ENCODE data around the gene TBC1D14. TPM values are rescaled to one million over a fixed set of nuclear protein-coding genes. Genes with fewer than 3 reads are reported as not detected.
"Not testable (repeated sequence)": the region's sequence is repeated elsewhere in the genome, so short reads cannot be mapped to it uniquely, and the experiment has no call there.

The TBC1D14 gene
- total and polyA plus RNA-seq, 4 donors: 15.1 to 60.1 (median 46.4) TPM

DNA sequence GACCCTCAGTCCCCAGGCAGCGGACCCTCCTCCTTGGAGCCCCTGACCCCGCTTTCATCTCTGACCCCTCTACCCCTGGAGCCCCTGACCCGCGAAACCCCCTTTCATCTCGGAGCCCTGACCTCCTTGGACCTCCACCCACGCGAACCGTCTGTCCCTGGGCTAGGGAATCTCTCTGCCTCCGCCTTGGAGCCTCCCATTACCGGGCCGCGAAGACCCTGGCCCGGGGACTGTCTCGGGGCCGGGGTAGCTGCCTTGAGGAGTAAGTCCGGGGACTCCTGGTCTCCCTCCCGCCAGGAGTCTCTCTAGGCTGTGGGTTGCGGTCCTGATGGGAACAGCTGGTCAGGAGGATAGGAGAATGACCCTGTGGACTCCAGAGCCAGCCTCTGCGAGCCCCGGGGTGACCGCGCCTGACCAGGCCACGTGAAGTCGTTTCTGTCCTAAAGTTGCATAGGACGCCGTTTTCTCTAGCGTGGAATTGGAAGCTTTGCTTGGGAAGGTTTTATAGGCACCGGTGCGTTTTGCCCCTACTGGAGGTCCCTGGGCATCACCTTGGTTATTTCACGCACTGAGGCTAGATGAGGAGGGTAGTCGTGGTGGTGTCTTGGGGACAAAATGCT is 824 bp downstream of the TBC1D14 start:
- Histone ChIP-seq H3K9me3 (ENCODE audit: control insufficient read depth in 4 of 4, insufficient read depth in 3 of 4, low read length in 3 of 4) (no peaks in the 10 kb centered on the region), H3K4me1 (ENCODE audit: control insufficient read depth in 5 of 5, insufficient read depth in 5 of 5, low read length in 5 of 5) (peaks cover 0 to 28% (median 9%) of the 10 kb centered on the region in 5 donors), H3K27me3 (ENCODE audit: control insufficient read depth in 3 of 3, insufficient read depth in 3 of 3, low read length in 2 of 3) (no peaks in the 10 kb centered on the region), H3K36me3 (ENCODE audit: control insufficient read depth in 4 of 4, insufficient read depth in 4 of 4, low read length in 4 of 4) (no peaks in the 10 kb centered on the region), H3K9ac (ENCODE audit: insufficient read depth in 1 of 2, low read length in 2 of 2) (no peak overlapping the region), H3K4me3 (peak overlapping the region; percentile 81), H3K27ac (ENCODE audit: low read depth in 1 of 2, low read length in 1 of 2) (peak overlapping the region in 1 of 2 donors; percentile 78)
- no peak for DNase-seq
- 18 to 24% methylated on average over 29 to 31 of the region's 31 CpGs for WGBS, 2 donors
- TF ChIP-seq, protein P1, sequence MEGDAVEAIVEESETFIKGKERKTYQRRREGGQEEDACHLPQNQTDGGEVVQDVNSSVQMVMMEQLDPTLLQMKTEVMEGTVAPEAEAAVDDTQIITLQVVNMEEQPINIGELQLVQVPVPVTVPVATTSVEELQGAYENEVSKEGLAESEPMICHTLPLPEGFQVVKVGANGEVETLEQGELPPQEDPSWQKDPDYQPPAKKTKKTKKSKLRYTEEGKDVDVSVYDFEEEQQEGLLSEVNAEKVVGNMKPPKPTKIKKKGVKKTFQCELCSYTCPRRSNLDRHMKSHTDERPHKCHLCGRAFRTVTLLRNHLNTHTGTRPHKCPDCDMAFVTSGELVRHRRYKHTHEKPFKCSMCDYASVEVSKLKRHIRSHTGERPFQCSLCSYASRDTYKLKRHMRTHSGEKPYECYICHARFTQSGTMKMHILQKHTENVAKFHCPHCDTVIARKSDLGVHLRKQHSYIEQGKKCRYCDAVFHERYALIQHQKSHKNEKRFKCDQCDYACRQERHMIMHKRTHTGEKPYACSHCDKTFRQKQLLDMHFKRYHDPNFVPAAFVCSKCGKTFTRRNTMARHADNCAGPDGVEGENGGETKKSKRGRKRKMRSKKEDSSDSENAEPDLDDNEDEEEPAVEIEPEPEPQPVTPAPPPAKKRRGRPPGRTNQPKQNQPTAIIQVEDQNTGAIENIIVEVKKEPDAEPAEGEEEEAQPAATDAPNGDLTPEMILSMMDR (IDR thresholded peaks at IDR 0.05; ENCODE audit: control extremely low read depth, extremely low read depth): no peak
- no peak for ATAC-seq (ENCODE audit: insufficient read depth, low FRiP score)

DNA sequence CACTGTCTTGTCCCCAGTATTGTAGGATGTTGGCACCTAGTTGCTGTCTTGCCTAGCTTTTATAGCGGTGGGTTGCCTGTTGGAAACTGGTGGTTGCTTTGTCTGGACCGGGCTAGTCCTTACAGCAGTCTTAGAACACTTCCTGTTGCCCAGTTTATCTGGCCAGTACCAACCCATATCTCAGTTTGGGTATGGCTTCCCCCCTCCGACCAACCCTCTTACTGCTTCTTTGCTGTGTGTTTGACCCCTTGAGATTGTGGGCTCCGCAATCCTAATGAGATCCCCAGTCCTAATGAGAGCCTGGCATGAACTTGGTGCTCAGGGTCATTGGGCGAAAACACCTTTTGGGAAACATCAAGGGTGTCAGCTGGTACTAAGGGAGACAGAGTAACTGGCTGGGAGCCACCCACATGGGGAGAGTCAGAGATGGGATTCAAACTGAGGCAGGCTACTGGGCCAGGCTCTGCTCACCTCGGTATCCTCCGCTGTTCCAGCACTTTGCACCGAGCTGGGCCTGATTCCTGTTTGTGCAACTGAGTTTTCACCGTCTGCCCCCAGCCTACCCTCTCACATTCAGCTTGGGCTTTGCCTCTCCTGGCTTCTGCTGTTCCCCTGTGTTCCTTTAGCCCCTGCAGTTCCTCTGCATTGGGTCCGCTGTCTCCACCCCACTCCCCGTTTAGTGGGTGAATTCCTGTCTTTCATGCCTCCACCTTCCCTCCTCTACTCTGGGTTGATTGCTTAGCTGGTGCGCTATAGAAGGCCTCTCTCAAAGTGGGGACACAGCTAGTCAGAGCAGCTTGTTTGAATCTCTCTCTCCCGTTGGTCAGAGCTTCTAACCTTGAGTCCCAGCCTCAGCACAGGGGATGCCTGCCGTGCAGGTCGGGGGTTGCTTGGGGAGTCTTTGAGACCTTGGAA is 1.6 kb downstream of the TBC1D14 start:
- no peaks in the 10 kb centered on the region for H3K36me3 ChIP-seq (ENCODE audit: control insufficient read depth in 4 of 4, insufficient read depth in 4 of 4, low read length in 4 of 4)
- WGBS, 2 donors: 85 to 88% methylated on average over 15 of the region's 15 CpGs
- ATAC-seq (ENCODE audit: insufficient read depth, low FRiP score): no peak
- no peak overlapping the region for H3K4me3 ChIP-seq
- no peak for DNase-seq
- no peaks in the 10 kb centered on the region for H3K27me3 ChIP-seq (ENCODE audit: control insufficient read depth in 3 of 3, insufficient read depth in 3 of 3, low read length in 2 of 3)
- no peaks in the 10 kb centered on the region for H3K9me3 ChIP-seq (ENCODE audit: control insufficient read depth in 4 of 4, insufficient read depth in 3 of 4, low read length in 3 of 4)
- H3K9ac ChIP-seq (ENCODE audit: insufficient read depth in 1 of 2, low read length in 2 of 2): no peak overlapping the region
- TF ChIP-seq, protein P1 (IDR thresholded peaks at IDR 0.05; ENCODE audit: control extremely low read depth, extremely low read depth): no peak
- H3K4me1 ChIP-seq (ENCODE audit: control insufficient read depth in 5 of 5, insufficient read depth in 5 of 5, low read length in 5 of 5): peaks cover 0 to 31% (median 9%) of the 10 kb centered on the region in 5 donors
- no peak overlapping the region for H3K27ac ChIP-seq (ENCODE audit: low read depth in 1 of 2, low read length in 1 of 2)

DNA sequence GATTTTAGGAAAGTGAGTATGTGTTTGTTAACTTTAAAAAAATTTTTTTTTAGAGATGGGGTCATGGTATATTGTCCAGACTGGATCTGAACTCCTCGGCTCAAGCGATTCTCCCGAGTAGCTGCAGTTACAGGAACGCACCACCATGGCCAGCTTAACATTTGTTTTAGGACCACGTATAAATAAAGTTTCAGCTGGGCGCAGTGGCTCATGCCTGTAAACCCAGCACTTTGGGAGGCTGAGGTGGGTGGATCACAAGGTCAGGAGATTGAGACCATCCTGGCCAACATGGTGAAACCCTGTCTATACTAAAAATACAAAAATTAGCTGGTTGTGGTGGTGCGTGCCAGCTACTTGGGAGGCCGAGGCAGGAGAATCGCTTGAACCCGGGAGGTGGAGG is 2.3 kb downstream of the TBC1D14 start:
- not testable (repeated sequence) for ATAC-seq (ENCODE audit: insufficient read depth, low FRiP score); H3K36me3 ChIP-seq (ENCODE audit: control insufficient read depth in 4 of 4, insufficient read depth in 4 of 4, low read length in 4 of 4)

DNA sequence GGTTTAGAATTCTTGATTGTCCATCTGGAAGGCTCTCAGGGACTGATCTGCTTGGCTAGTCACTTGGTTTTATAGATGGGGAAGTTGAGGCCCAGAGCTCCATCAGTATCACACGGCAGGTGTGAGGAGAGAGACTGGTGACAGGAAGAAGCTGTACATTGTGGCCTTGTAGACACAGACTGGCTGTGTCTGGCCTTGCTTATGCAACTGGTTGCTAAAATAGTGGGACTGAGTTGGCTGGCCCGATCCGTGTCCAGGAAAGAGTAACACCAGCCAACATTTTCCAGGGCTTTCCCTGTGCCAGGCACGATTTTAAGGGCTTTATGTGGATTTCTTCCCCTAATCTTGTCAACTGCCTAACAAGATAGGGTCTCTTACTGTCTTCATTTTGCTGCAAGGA is 2.8 kb downstream of the TBC1D14 start:
- ATAC-seq (ENCODE audit: insufficient read depth, low FRiP score) (no peak), DNase-seq (no peak)
- no peak overlapping the region for H3K27ac ChIP-seq (ENCODE audit: low read depth in 1 of 2, low read length in 1 of 2)
- no peaks in the 10 kb centered on the region for H3K27me3 ChIP-seq (ENCODE audit: control insufficient read depth in 3 of 3, insufficient read depth in 3 of 3, low read length in 2 of 3)
- no peaks in the 10 kb centered on the region for H3K36me3 ChIP-seq (ENCODE audit: control insufficient read depth in 4 of 4, insufficient read depth in 4 of 4, low read length in 4 of 4)
- TF ChIP-seq, protein P1 (IDR thresholded peaks at IDR 0.05; ENCODE audit: control extremely low read depth, extremely low read depth): no peak
- WGBS, 2 donors: 39 to 72% methylated on average over 4 of the region's 4 CpGs
- peaks cover 0 to 2% (median 0%) of the 10 kb centered on the region in 4 donors for H3K9me3 ChIP-seq (ENCODE audit: control insufficient read depth in 4 of 4, insufficient read depth in 3 of 4, low read length in 3 of 4)
- no peak overlapping the region for H3K9ac ChIP-seq (ENCODE audit: insufficient read depth in 1 of 2, low read length in 2 of 2)
- peaks cover 6 to 37% (median 12%) of the 10 kb centered on the region in 5 donors for H3K4me1 ChIP-seq (ENCODE audit: control insufficient read depth in 5 of 5, insufficient read depth in 5 of 5, low read length in 5 of 5)
- H3K4me3 ChIP-seq: no peak overlapping the region

More for the DNA sequence above, 2.3 kb downstream of the TBC1D14 start:
- not testable (repeated sequence) for H3K27me3 ChIP-seq (ENCODE audit: control insufficient read depth in 3 of 3, insufficient read depth in 3 of 3, low read length in 2 of 3); H3K9me3 ChIP-seq (ENCODE audit: control insufficient read depth in 4 of 4, insufficient read depth in 3 of 4, low read length in 3 of 4); DNase-seq; H3K27ac ChIP-seq (ENCODE audit: low read depth in 1 of 2, low read length in 1 of 2); H3K4me3 ChIP-seq; H3K9ac ChIP-seq (ENCODE audit: insufficient read depth in 1 of 2, low read length in 2 of 2)
- WGBS, 2 donors: 87% methylated on average over 10 of the region's 10 CpGs
- peaks cover 4 to 37% (median 9%) of the 10 kb centered on the region in 5 donors for H3K4me1 ChIP-seq (ENCODE audit: control insufficient read depth in 5 of 5, insufficient read depth in 5 of 5, low read length in 5 of 5)

Measured in lung (tissue), 12 donors.